Activated CD4-positive, alpha-beta T cell treated with anti-CD3 and anti-CD28 coated beads, Interleukin-2, amount 50 U/mL, for 1 hour (primary cell): ENCODE results near the gene RFX3.

ENCODE experiments used
- DNase-seq: peaks from one replicate; pipeline ENCODE4 v3.0.0-alpha.2; 2020

The RFX3 gene

GRCh38 chr9:3189113-3189861 is 336.5 kb downstream of the RFX3 start:
- no peak for DNase-seq

- DNase-seq, result no peak
Measured at GRCh38 chr9:3186751-3187150, 339.1 kb downstream of the RFX3 start.

- DNase-seq, result peak; percentile 12
Measured at GRCh38 chr9:3181049-3181953, 344.5 kb downstream of the RFX3 start.

GRCh38 chr9:3180696-3181048 is 345.1 kb downstream of the RFX3 start:
- DNase-seq, result no peak

GRCh38 chr9:3179711-3180110 is 346.1 kb downstream of the RFX3 start:
- DNase-seq, result no peak

GRCh38 chr9:3177936-3178335 is 347.9 kb downstream of the RFX3 start:
- no peak for DNase-seq

- DNase-seq, result no peak
Measured at GRCh38 chr9:3177146-3177761, 348.5 kb downstream of the RFX3 start.

GRCh38 chr9:3173374-3173773 is 352.4 kb downstream of the RFX3 start:
- DNase-seq, result no peak

GRCh38 chr9:3170819-3171218 is 355.0 kb downstream of the RFX3 start:
- no peak for DNase-seq
